IMR-90 (cell line): ENCODE data around the gene CSTB. TPM values are rescaled to one million over a fixed set of nuclear protein-coding genes. Genes with fewer than 3 reads are reported as not detected.

Experiments
- ATAC-seq: fragments of 200-7000 bp; cut with Tn5 transposase; 2 replicates; pipeline ENCODE4 v1.9.1; 2020; ENCODE audit warnings: low read depth, mild to moderate bottlenecking, moderate library complexity
- BruUV-seq: library from RNA; stranded (reverse); fragments of 400-500 nt; replicated peaks from 2 replicates; lab custom pipeline; 2021; lab: Mats Ljungman, UMichigan
- CTCF ChIA-PET: fragments of 300-600 bp; formaldehyde crosslinking; extraction: SDS; loops from one replicate; lab custom pipeline; 2021; ENCODE audit warnings: antibody characterized with exemption; lab: Yijun Ruan, JAX
- POLR2A ChIA-PET: fragments of 300-600 bp; sonication (Branson Sonifier 250); formaldehyde crosslinking; loops from one replicate; lab custom pipeline; 2022; ENCODE audit warnings: antibody characterized with exemption; ENCODE audit not compliant: unreplicated experiment; lab: Charles Lee
- DNase-seq: peaks from one replicate; pipeline ENCODE4 v3.0.0; 2013
- H2AFZ ChIP-seq: replicated peaks from 2 replicates; pipeline ENCODE3; 2013; ENCODE audit warnings: low read length, mild to moderate bottlenecking; ENCODE audit not compliant: poor library complexity
- H2AK5ac ChIP-seq: 2 replicates; pipeline ENCODE4 v1.6.1; 2013; ENCODE audit warnings: low read depth, low read length, inconsistent platforms
- H2AK9ac ChIP-seq: replicated peaks from 2 replicates; pipeline ENCODE3; 2013; ENCODE audit warnings: mild to moderate bottlenecking, low read depth, low read length, moderate library complexity; ENCODE audit not compliant: poor library complexity
- H2BK120ac ChIP-seq: 2 replicates; pipeline ENCODE4 v1.6.1; 2013; ENCODE audit warnings: low read depth, low read length, inconsistent platforms
- H2BK15ac ChIP-seq: 3 replicates; pipeline ENCODE4 v1.6.1; 2013; ENCODE audit warnings: low read depth, low read length, inconsistent platforms
- H2BK20ac ChIP-seq: 2 replicates; pipeline ENCODE4 v1.6.1; 2013; ENCODE audit warnings: low read depth, mild to moderate bottlenecking, inconsistent platforms, low read length, moderate library complexity
- H2BK5ac ChIP-seq: 2 replicates; pipeline ENCODE4 v1.6.1; 2013; ENCODE audit warnings: mild to moderate bottlenecking, low read depth, low read length, inconsistent platforms; ENCODE audit not compliant: poor library complexity, severe bottlenecking
- H3K14ac ChIP-seq: replicated peaks from 2 replicates; pipeline ENCODE4 v1.6.1; 2013; ENCODE audit warnings: low read depth, low read length, inconsistent platforms
- H3K18ac ChIP-seq: 2 replicates; pipeline ENCODE4 v1.6.1; 2013; ENCODE audit warnings: low read depth, low read length, control low read depth
- H3K23ac ChIP-seq: 2 replicates; pipeline ENCODE4 v1.6.1; 2013; ENCODE audit warnings: low read depth, low read length, inconsistent platforms
- H3K27ac ChIP-seq: 2 replicates; pipeline ENCODE4 v1.5.1; 2013; ENCODE audit warnings: mild to moderate bottlenecking, control low read depth, low read length; ENCODE audit not compliant: insufficient read depth
- H3K27me3 ChIP-seq: 2 replicates; pipeline ENCODE4 v1.6.1; 2013; ENCODE audit warnings: low read length; ENCODE audit not compliant: control insufficient read depth, insufficient read depth
- H3K36me3 ChIP-seq: 2 replicates; pipeline ENCODE4 v1.6.1; 2013; ENCODE audit warnings: low read length, mixed read lengths; ENCODE audit not compliant: control insufficient read depth, insufficient read depth
- H3K4ac ChIP-seq: 2 replicates; pipeline ENCODE4 v1.6.1; 2013; ENCODE audit warnings: low read depth, low read length, inconsistent platforms
- H3K4me1 ChIP-seq: 2 replicates; pipeline ENCODE4 v1.6.1; 2013; ENCODE audit warnings: low read length, mixed read lengths; ENCODE audit not compliant: control insufficient read depth, insufficient read depth
- H3K4me2 ChIP-seq: 2 replicates; pipeline ENCODE4 v1.6.1; 2013; ENCODE audit warnings: low read depth, mild to moderate bottlenecking, control low read depth, low read length, moderate library complexity
- H3K4me3 ChIP-seq: 2 replicates; pipeline ENCODE4 v1.5.1; 2013; ENCODE audit warnings: low read depth, mild to moderate bottlenecking, control low read depth, low read length, moderate library complexity; ENCODE audit not compliant: insufficient read depth
- H3K56ac ChIP-seq: 2 replicates; pipeline ENCODE4 v1.6.1; 2013; ENCODE audit warnings: low read length, inconsistent platforms; ENCODE audit not compliant: insufficient read depth; ENCODE audit errors: extremely low read depth
- H3K79me1 ChIP-seq, 2 experiments: 2 replicates each; pipeline ENCODE4 v1.6.1; 2013; ENCODE audit warnings: low read length in 2 of 2, inconsistent platforms in 1 of 2, low read depth in 1 of 2
- H3K9ac ChIP-seq: 2 replicates; pipeline ENCODE4 v1.6.1; 2013; ENCODE audit warnings: low read depth, low read length, control low read depth
- H3K9me1 ChIP-seq: 2 replicates; pipeline ENCODE4 v1.6.1; 2013; ENCODE audit warnings: low read length, inconsistent platforms; ENCODE audit not compliant: insufficient read depth
- H3K9me3 ChIP-seq: 2 replicates; pipeline ENCODE4 v1.6.1; 2013; ENCODE audit warnings: low read length; ENCODE audit not compliant: control insufficient read depth, insufficient read depth
- H4K20me1 ChIP-seq: 2 replicates; pipeline ENCODE4 v1.6.1; 2013; ENCODE audit warnings: low read length, inconsistent platforms; ENCODE audit not compliant: insufficient read depth
- H4K5ac ChIP-seq: 2 replicates; pipeline ENCODE4 v1.6.1; 2013; ENCODE audit warnings: mild to moderate bottlenecking, low read depth, low read length, control low read depth
- H4K8ac ChIP-seq, 2 experiments: 2 replicates each; pipeline ENCODE4 v1.6.1; 2013; ENCODE audit warnings: low read depth in 2 of 2, low read length in 2 of 2, control low read depth in 1 of 2, inconsistent platforms in 1 of 2
- H4K91ac ChIP-seq: 2 replicates; pipeline ENCODE4 v1.6.1; 2013; ENCODE audit warnings: low read depth, low read length, inconsistent platforms; ENCODE audit not compliant: insufficient read depth
- BHLHE40 ChIP-seq: fragments of 150-350 bp; IDR thresholded peaks from 2 replicates; pipeline ENCODE4 v1.6.1; 2016; ENCODE audit warnings: mild to moderate bottlenecking, low read depth, low read length
- CTCF ChIP-seq: conservative IDR thresholded peaks from 2 replicates; pipeline ENCODE4 v1.5.1; 2012; ENCODE audit warnings: mild to moderate bottlenecking, low read depth, low read length, improper control_type of control experiment
- ELK1 ChIP-seq: fragments of 150-350 bp; IDR thresholded peaks from 2 replicates; pipeline ENCODE4 v1.6.1; 2016; ENCODE audit warnings: low read depth, mild to moderate bottlenecking, low read length, moderate library complexity, borderline replicate concordance
- MXI1 ChIP-seq: IDR thresholded peaks from 2 replicates; pipeline ENCODE4 v1.6.1; 2012; ENCODE audit warnings: low read depth, mild to moderate bottlenecking, low read length, moderate library complexity, borderline replicate concordance
- NFE2L2 ChIP-seq: fragments of 150-350 bp; IDR thresholded peaks from 2 replicates; pipeline ENCODE4 v1.6.1; 2016; ENCODE audit warnings: low read depth, mild to moderate bottlenecking, low read length
- POLR2A ChIP-seq: IDR thresholded peaks from 2 replicates; pipeline ENCODE4 v1.6.1; 2012; ENCODE audit warnings: mild to moderate bottlenecking, low read depth, low read length
- RCOR1 ChIP-seq: IDR thresholded peaks from 2 replicates; pipeline ENCODE4 v1.6.1; 2012; ENCODE audit warnings: mild to moderate bottlenecking, low read length, improper control_type of control experiment; ENCODE audit not compliant: insufficient replicate concordance
- RFX5 ChIP-seq: IDR thresholded peaks from 2 replicates; pipeline ENCODE4 v1.8.0; 2012; ENCODE audit warnings: low read depth, mild to moderate bottlenecking, low read length, moderate library complexity
- SMC3 ChIP-seq: fragments of 150-350 bp; IDR thresholded peaks from 2 replicates; pipeline ENCODE4 v1.6.1; 2016; ENCODE audit warnings: low read depth, mild to moderate bottlenecking, antibody characterized with exemption, low read length, moderate library complexity
- USF2 ChIP-seq: fragments of 150-350 bp; IDR thresholded peaks from 2 replicates; pipeline ENCODE4 v1.6.1; 2017; ENCODE audit warnings: mild to moderate bottlenecking, antibody characterized with exemption, low read length, low read depth
- WGBS, 2 experiments: methylation state at CpG; one replicate each; pipeline versions ENCODE4 v1.1.5 to v1.1.7; 2013; ENCODE audit warnings: missing lambda C conversion rate in 2 of 2; ENCODE audit not compliant: insufficient read length in 1 of 2; ENCODE audit errors: extremely low coverage in 2 of 2; 5-methylcytosine and 5-hydroxymethylcytosine counted together
- dilution Hi-C: fragments of 300-500 bp; cut with HindIII; formaldehyde crosslinking; loops from one replicate; pipeline ENCODE4 v1.14.3; 2018; ENCODE audit warnings: low sequenced_read_pairs; ENCODE audit not compliant: unreplicated experiment
- in situ Hi-C: fragments of 300-500 bp; cut with MboI; formaldehyde crosslinking; loops from 3 replicates; pipeline ENCODE4 v1.14.3; 2019; ENCODE audit warnings: low sequenced_read_pairs, inconsistent platforms, mixed read lengths
- intact Hi-C: fragments of 100-400 bp; cut with micrococcal nuclease; formaldehyde crosslinking; loops from 2 replicates; pipeline ENCODE4 v1.10.0; 2022
- polyA plus RNA-seq, 3 experiments: library from polyadenylated mRNA; depleted of rRNA; stranded (reverse); fragments of >200 nt; gene quantifications; 2 replicates each; pipeline ENCODE4 v1.2.3, GENCODE V29; 2012; ENCODE audit warnings: low replicate concordance in 1 of 3
- total RNA-seq: library from RNA; depleted of rRNA; stranded (reverse); fragments of >200 nt; gene quantifications from 2 replicates; pipeline ENCODE4 v1.2.3, GENCODE V29; 2012

Gene CSTB
- total and polyA plus RNA-seq, 2 of the 4 experiments (the other 2 are of a cell fraction), result 6.1 to 71.7 TPM

- TF ChIP-seq USF2, result no peak
These were observed 40.6 kb downstream of the CSTB start (continued) for GRCh38 chr21:43735236-43736091.

- Histone ChIP-seq H3K4ac (no peak overlapping the region), H2AFZ (peak overlapping the region; percentile 69), H2BK20ac (no peak overlapping the region), H3K4me3 (no peak overlapping the region), H2BK15ac (no peak overlapping the region), H4K91ac (no peak overlapping the region), H3K27me3 (no peaks in the 10 kb centered on the region), H3K23ac (no peak overlapping the region), H2BK120ac (no peak overlapping the region), H3K27ac (no peak overlapping the region), H3K4me2 (peak overlapping the region; percentile 14; the same call in 1 of the 2 replicates), H4K8ac (no peak overlapping the region; a peak in 1 of 4 replicates), H3K79me1 (peaks cover 20 to 89% of the 10 kb centered on the region in 2 experiments), H3K9me3 (no peaks in the 10 kb centered on the region), H3K9ac (no peak overlapping the region), H4K20me1 (peaks cover 61% of the 10 kb centered on the region), H3K9me1 (peaks cover 13% of the 10 kb centered on the region; the same call in 1 of the 2 replicates), H3K36me3 (peaks cover 20% of the 10 kb centered on the region), H3K18ac (no peak overlapping the region), H3K4me1 (peaks cover 21% of the 10 kb centered on the region), H3K14ac (no peak overlapping the region), H2AK5ac (peak overlapping the region; percentile 20; the same call in 1 of the 2 replicates), H3K56ac (no peak overlapping the region), H2AK9ac (peak overlapping the region; percentile 76), H2BK5ac (no peak overlapping the region), H4K5ac (no peak overlapping the region)
- POLR2A ChIA-PET, result no interaction called here
- peak; percentile 67 for DNase-seq
- intact Hi-C loops (loop anchor here (1.0 kb wide), 1 partner anchor 41 kb away; the partner anchor contains the start of gene CSTB), dilution Hi-C loops (no loop called here), in situ Hi-C loops (no loop called here)
- ATAC-seq, result peak; percentile 56
- 18% methylated on average over 2 of the region's 9 CpGs; no CpG with 5 or more reads in 1 of the 2 experiments for WGBS, 2 experiments
- CTCF ChIA-PET, result no interaction called here
- no TSS peak for BruUV-seq
- no peak for TF ChIP-seq RCOR1
- TF ChIP-seq CTCF, result no peak
- no peak for TF ChIP-seq RFX5
- no peak for TF ChIP-seq ELK1
- TF ChIP-seq USF2, result no peak
- no peak for TF ChIP-seq SMC3
- peak; percentile 42; the same call in 1 of the 2 replicates for TF ChIP-seq MXI1
- peak; percentile 94 for TF ChIP-seq BHLHE40
- TF ChIP-seq NFE2L2, result no peak
- no peak for TF ChIP-seq POLR2A
These were observed 41.2 kb downstream of the CSTB start for GRCh38 chr21:43734928-43735229.
